ENCODE results near the gene PALM.

DNA sequence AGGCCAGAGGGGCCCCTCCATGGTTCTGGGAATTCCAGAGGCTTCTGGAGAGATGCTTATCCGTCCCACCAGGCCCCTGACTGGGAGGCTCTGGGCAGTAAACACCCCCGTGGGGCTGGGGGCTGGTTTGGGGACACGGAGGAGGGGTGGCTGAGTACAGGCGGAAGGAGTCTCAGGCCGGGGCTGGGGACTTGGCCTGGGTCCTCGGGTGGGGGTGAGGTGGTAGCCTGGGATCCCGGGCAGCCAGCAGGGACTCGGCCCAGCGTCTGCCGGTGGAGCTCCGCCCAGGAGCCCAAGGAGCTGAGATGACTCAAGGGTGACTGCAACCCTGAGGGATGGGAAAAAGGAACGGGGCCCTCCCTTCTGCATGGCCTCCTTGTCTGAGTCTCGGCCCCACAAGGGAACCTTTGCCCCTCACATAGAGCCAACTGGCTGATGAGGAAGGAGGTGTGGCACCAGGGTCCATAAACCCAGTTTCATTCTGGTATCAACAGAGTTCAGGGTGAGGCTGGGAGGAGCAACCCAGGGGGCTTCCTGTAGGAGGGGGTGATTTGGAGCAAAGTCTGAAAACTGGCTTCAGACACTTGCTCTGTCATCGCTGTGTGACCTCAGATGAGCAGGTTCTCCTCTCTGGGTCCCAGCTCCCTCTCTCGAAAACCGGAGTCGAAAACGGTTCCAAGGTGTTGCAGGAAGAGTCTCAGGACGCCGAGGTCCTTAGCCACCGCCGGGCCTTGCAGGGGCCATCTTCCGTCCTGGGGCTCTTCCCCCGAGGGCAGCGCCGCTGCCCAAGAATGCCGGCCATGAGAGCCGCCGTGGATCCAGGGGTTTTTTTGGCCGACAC, 43.0 kb downstream of the PALM start:
- TF ChIP-seq, protein P1, sequence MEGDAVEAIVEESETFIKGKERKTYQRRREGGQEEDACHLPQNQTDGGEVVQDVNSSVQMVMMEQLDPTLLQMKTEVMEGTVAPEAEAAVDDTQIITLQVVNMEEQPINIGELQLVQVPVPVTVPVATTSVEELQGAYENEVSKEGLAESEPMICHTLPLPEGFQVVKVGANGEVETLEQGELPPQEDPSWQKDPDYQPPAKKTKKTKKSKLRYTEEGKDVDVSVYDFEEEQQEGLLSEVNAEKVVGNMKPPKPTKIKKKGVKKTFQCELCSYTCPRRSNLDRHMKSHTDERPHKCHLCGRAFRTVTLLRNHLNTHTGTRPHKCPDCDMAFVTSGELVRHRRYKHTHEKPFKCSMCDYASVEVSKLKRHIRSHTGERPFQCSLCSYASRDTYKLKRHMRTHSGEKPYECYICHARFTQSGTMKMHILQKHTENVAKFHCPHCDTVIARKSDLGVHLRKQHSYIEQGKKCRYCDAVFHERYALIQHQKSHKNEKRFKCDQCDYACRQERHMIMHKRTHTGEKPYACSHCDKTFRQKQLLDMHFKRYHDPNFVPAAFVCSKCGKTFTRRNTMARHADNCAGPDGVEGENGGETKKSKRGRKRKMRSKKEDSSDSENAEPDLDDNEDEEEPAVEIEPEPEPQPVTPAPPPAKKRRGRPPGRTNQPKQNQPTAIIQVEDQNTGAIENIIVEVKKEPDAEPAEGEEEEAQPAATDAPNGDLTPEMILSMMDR (IDR thresholded peaks at IDR 0.05) = no peak
- TF ChIP-seq POLR2AphosphoS5 (IDR thresholded peaks at IDR 0.05) (no peak), POLR2A (IDR thresholded peaks at IDR 0.05) (no peak)

Measured in suprapubic skin (tissue), 4 donors.